Erythroblast (primary cell): ENCODE measurements around the gene PIEZO2.

Experiments used
- GATA1 ChIP-seq: IDR thresholded peaks from 2 replicates; pipeline ENCODE4 v1.6.1; 2011; ENCODE audit warnings: low read depth, mild to moderate bottlenecking, control low read depth, low read length, moderate library complexity
- POLR2A ChIP-seq: IDR thresholded peaks from 2 replicates; pipeline ENCODE4 v1.6.1; 2011; ENCODE audit warnings: mild to moderate bottlenecking, low read length

GRCh38 chr18:10770264-10770663 is 379.1 kb downstream of the PIEZO2 start:
- TF ChIP-seq POLR2A: no peak
- TF ChIP-seq GATA1: no peak
